DOHH2 (cell line): ENCODE measurements around the gene B3GAT2.
A peak's percentile ranks its signal among the peaks of the same experiment; 100 is the strongest.

ENCODE experiments used
- H3F3A ChIP-seq: fragments of 200-600 bp; sonication (generic), shearing (Covaris generic); 2 replicates; pipeline ENCODE4 v1.6.0; 2016; ENCODE audit warnings: antibody characterized with exemption, mild to moderate bottlenecking; ENCODE audit not compliant: control insufficient read depth, insufficient read depth
- H3K27ac ChIP-seq: fragments of 200-600 bp; sonication (generic); 2 replicates; pipeline ENCODE4 v1.5.1; 2014; ENCODE audit warnings: low read depth, mild to moderate bottlenecking, low read length, moderate library complexity
- H3K27me3 ChIP-seq: fragments of 200-600 bp; sonication (generic); 2 replicates; pipeline ENCODE4 v1.6.1; 2014; ENCODE audit warnings: mild to moderate bottlenecking, low read length, mixed read lengths; ENCODE audit not compliant: control insufficient read depth
- H3K36me3 ChIP-seq: fragments of 200-600 bp; sonication (generic); 2 replicates; pipeline ENCODE4 v1.6.1; 2014; ENCODE audit warnings: mild to moderate bottlenecking, low read length, moderate library complexity, mixed read lengths; ENCODE audit not compliant: control insufficient read depth
- H3K4me1 ChIP-seq: fragments of 200-600 bp; sonication (generic); 2 replicates; pipeline ENCODE4 v1.6.1; 2014; ENCODE audit warnings: mild to moderate bottlenecking, low read length, mixed read lengths; ENCODE audit not compliant: control insufficient read depth
- H3K4me2 ChIP-seq: fragments of 200-600 bp; sonication (generic); 2 replicates; pipeline ENCODE4 v1.6.0; 2014; ENCODE audit warnings: mild to moderate bottlenecking, low read length, moderate library complexity
- H3K4me3 ChIP-seq: fragments of 200-600 bp; sonication (generic); 2 replicates; pipeline ENCODE4 v1.5.1; 2014; ENCODE audit warnings: mild to moderate bottlenecking, low read length, mixed read lengths
- H3K79me2 ChIP-seq: fragments of 200-600 bp; sonication (generic); 2 replicates; pipeline ENCODE4 v1.6.1; 2014; ENCODE audit warnings: mild to moderate bottlenecking, low read length, mixed read lengths; ENCODE audit not compliant: control insufficient read depth
- H3K9me2 ChIP-seq: fragments of 200-600 bp; sonication (generic); replicated peaks from 2 replicates; pipeline ENCODE4 v1.6.1; 2014; ENCODE audit warnings: mild to moderate bottlenecking, low read length, mixed read lengths; ENCODE audit not compliant: control insufficient read depth
- H3K9me3 ChIP-seq: fragments of 200-600 bp; sonication (generic); 2 replicates; pipeline ENCODE4 v1.6.1; 2014; ENCODE audit warnings: antibody characterized with exemption, low read length, mixed read lengths; ENCODE audit not compliant: control insufficient read depth, insufficient read depth
- H4K20me1 ChIP-seq: fragments of 200-600 bp; sonication (generic); 2 replicates; pipeline ENCODE4 v1.6.0; 2014; ENCODE audit warnings: low read depth, mild to moderate bottlenecking, antibody characterized with exemption, low read length, moderate library complexity; ENCODE audit not compliant: control insufficient read depth, insufficient read depth
- CTCF ChIP-seq: fragments of 200-600 bp; sonication (generic); IDR thresholded peaks from one replicate; pipeline ENCODE4 v1.5.1; 2014; ENCODE audit warnings: antibody characterized with exemption, mild to moderate bottlenecking, low read depth, low read length; ENCODE audit not compliant: poor library complexity, severe bottlenecking
- EZH2phosphoT487 ChIP-seq: fragments of 200-600 bp; sonication (generic); IDR thresholded peaks from 2 replicates; pipeline ENCODE4 v1.6.1; 2017; ENCODE audit warnings: borderline replicate concordance, mild to moderate bottlenecking, antibody characterized with exemption, low read length, moderate library complexity, mixed read lengths

The B3GAT2 gene

GRCh38 chr6:70884074-70884983 is 72.5 kb downstream of the B3GAT2 start:
- no peak overlapping the region for H3K27ac ChIP-seq
- H3K9me2 ChIP-seq, result no peaks in the 10 kb centered on the region
- H3K79me2 ChIP-seq, result no peaks in the 10 kb centered on the region
- no peaks in the 10 kb centered on the region for H4K20me1 ChIP-seq
- H3K4me2 ChIP-seq, result no peak overlapping the region
- no peaks in the 10 kb centered on the region for H3K27me3 ChIP-seq
- H3K4me3 ChIP-seq, result no peak overlapping the region
- no peaks in the 10 kb centered on the region for H3K9me3 ChIP-seq
- no peaks in the 10 kb centered on the region for H3K4me1 ChIP-seq
- H3F3A ChIP-seq, result no peaks in the 10 kb centered on the region
- H3K36me3 ChIP-seq, result no peaks in the 10 kb centered on the region
- TF ChIP-seq EZH2phosphoT487 (no peak), CTCF (peak; percentile 90)

- Histone ChIP-seq H3K9me2 (no peaks in the 10 kb centered on the region), H3K36me3 (no peaks in the 10 kb centered on the region), H3K27ac (no peak overlapping the region), H3K4me2 (no peak overlapping the region), H3K79me2 (no peaks in the 10 kb centered on the region), H4K20me1 (no peaks in the 10 kb centered on the region), H3K9me3 (0 out of 2 replicates have a peak, but pooled peaks cover 2% of the 10 kb centered on the region), H3K4me3 (no peak overlapping the region), H3K4me1 (no peaks in the 10 kb centered on the region), H3K27me3 (no peaks in the 10 kb centered on the region), H3F3A (no peaks in the 10 kb centered on the region)
- TF ChIP-seq CTCF, result no peak
- no peak for TF ChIP-seq EZH2phosphoT487
Observed at GRCh38 chr6:70879496-70879895, 77.4 kb downstream of the B3GAT2 start.

GRCh38 chr6:70874181-70874913 is 82.5 kb downstream of the B3GAT2 start:
- no peaks in the 10 kb centered on the region for H3K9me2 ChIP-seq
- H3K4me1 ChIP-seq, result no peaks in the 10 kb centered on the region
- peaks cover 12% of the 10 kb centered on the region for H3K9me3 ChIP-seq
- H3K36me3 ChIP-seq, result no peaks in the 10 kb centered on the region
- no peaks in the 10 kb centered on the region for H3F3A ChIP-seq
- H3K27me3 ChIP-seq, result no peaks in the 10 kb centered on the region
- no peak overlapping the region for H3K4me3 ChIP-seq
- H3K27ac ChIP-seq, result no peak overlapping the region
- H4K20me1 ChIP-seq, result no peaks in the 10 kb centered on the region
- no peak for TF ChIP-seq EZH2phosphoT487
- no peak for TF ChIP-seq CTCF
- no peak overlapping the region for H3K4me2 ChIP-seq
- H3K79me2 ChIP-seq, result no peaks in the 10 kb centered on the region
